Neural crest cell (in vitro differentiated cells): Measurements from ENCODE around the gene LHX2. TPM values are rescaled to one million over a fixed set of nuclear protein-coding genes. Genes with fewer than 3 reads are reported as not detected.
A peak's percentile ranks its signal among the peaks of the same experiment; 100 is the strongest.

Source experiments
- DNase-seq: peaks from one replicate; pipeline ENCODE4 v3.0.0; 2021; ENCODE audit warnings: low read depth, mixed read lengths, low spot score
- H3K27ac Mint-ChIP-seq: one replicate; pipeline ENCODE4 v1.8.0; 2021; ENCODE audit warnings: mild to moderate bottlenecking, mixed read lengths; ENCODE audit not compliant: unreplicated experiment
- H3K27me3 Mint-ChIP-seq: 2 replicates; pipeline ENCODE4 v1.8.0; 2021; ENCODE audit warnings: low read depth, mild to moderate bottlenecking, mixed read lengths
- H3K36me3 Mint-ChIP-seq: 2 replicates; pipeline ENCODE4 v1.8.0; 2021; ENCODE audit warnings: low read depth, mild to moderate bottlenecking, mixed read lengths
- H3K4me1 Mint-ChIP-seq: 2 replicates; pipeline ENCODE4 v1.8.0; 2021; ENCODE audit warnings: mixed read lengths
- H3K4me3 Mint-ChIP-seq: one replicate; pipeline ENCODE4 v1.8.0; 2021; ENCODE audit warnings: mild to moderate bottlenecking, mixed read lengths
- H3K9me3 Mint-ChIP-seq: 2 replicates; pipeline ENCODE4 v1.8.0; 2021; ENCODE audit warnings: mixed read lengths
- total RNA-seq: library from RNA; stranded (reverse); gene quantifications from 2 replicates; pipeline ENCODE4 v1.2.1, GENCODE V29; 2021
- TF ChIP-seq, protein P1 (sequence below): fragments of 200-600 bp; sonication (generic); conservative IDR thresholded peaks from 2 replicates; pipeline ENCODE4 v1.5.0; 2021; ENCODE audit warnings: antibody characterized with exemption, mild to moderate bottlenecking

LHX2 gene
- total RNA-seq, 1 donor from 2014 or later, result 0.19 TPM

DNA sequence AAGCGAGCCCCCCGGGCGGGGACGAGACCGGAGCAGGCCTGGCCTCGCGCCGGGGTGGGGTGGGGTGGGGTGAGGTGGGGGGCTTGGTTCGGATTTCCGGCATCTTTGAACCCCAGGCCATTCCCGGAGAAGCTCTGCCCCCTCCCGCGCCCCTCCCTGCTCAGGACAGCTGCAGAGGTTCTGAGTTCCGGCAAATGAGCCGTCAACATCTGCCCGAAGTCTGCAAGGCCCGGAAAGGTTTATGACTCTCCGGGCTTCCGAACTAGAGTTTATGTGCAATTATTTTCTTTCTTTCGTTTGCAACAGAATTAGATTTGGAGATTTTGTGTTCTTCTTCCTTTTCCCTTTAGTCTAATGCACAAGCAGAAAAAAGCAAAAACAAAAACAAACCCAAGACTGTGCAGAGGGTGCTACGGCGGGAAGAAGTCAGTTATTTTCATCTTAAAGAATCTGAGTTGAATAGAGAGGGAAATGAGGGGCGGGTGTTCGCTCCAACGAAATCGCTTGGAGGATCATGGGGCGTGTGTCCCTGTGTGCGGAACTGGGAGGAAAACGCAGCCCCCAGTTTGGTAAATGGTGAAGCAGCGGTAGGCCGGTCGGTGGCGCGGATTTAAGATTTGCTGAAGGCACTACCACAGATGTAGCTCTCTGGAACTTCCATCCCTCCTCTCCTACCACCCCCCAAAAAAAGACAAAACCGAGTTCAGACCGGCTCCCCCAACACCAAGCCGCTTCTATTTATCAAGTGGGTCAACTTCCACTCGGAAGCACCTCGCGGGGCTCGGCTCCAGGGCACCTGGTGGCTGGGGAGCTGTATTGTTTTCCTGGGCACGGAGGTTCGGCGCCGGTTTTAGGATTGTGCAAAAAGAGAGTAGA, 4.8 kb downstream of the LHX2 start:
- Mint-ChIP-seq H3K4me3 (peak overlapping the region; percentile 41), H3K36me3 (no peaks in the 10 kb centered on the region), H3K4me1 (peaks cover 13% of the 10 kb centered on the region)

DNA sequence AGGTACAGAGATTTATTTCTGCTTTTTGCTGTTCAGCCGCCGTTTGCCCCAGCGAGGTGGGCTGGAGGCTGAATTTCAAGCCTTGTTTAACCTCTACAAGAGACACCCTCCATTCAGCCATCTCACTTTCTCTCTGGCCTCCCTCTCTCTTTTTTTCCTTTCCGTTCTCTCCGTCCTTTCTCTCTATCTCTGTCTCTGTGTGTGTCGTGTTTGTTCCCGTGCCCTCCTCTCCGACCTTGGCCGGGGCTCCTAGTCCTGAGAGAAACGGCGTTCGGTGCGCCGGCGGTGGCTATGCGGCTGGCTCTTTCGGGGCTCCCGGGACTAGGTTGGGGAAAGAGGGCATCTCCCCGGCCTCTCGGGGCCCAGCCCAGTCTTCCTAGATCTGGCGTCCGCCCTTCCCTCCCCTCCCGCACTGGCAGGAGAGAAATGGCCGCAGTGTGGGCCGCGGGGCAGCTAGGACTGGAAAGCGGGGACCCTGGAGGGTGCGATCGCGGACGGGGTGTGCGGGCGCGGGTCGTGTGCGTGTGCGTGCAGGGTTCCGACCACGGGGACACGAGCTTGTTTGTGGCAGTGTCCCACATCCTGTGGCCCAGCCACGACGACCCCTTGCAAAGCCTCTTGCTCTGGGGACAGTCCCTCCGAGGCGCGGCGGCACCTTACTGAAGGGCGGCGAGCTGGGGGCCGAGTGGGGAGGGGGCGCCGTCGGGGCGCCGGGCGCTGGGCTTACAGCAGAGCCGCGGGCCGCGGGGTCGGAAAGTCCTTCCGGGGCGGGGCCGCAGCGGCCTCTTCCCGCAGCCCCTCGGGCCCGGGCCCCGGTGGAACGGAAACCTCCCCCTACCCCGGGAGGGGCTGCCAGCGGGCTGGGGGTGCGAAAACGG, 5.7 kb downstream of the LHX2 start:
- Mint-ChIP-seq H3K9me3 (no peaks in the 10 kb centered on the region), H3K4me1 (peaks cover 15% of the 10 kb centered on the region), H3K4me3 (peak overlapping the region; percentile 41), H3K36me3 (no peaks in the 10 kb centered on the region), H3K27ac (no peak overlapping the region), H3K27me3 (peaks cover 97% of the 10 kb centered on the region)
- no peak for DNase-seq
- TF ChIP-seq, protein P1, sequence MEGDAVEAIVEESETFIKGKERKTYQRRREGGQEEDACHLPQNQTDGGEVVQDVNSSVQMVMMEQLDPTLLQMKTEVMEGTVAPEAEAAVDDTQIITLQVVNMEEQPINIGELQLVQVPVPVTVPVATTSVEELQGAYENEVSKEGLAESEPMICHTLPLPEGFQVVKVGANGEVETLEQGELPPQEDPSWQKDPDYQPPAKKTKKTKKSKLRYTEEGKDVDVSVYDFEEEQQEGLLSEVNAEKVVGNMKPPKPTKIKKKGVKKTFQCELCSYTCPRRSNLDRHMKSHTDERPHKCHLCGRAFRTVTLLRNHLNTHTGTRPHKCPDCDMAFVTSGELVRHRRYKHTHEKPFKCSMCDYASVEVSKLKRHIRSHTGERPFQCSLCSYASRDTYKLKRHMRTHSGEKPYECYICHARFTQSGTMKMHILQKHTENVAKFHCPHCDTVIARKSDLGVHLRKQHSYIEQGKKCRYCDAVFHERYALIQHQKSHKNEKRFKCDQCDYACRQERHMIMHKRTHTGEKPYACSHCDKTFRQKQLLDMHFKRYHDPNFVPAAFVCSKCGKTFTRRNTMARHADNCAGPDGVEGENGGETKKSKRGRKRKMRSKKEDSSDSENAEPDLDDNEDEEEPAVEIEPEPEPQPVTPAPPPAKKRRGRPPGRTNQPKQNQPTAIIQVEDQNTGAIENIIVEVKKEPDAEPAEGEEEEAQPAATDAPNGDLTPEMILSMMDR, result no peak

More for the DNA sequence above, 4.8 kb downstream of the LHX2 start:
- no peak overlapping the region for H3K27ac Mint-ChIP-seq
- DNase-seq, result no peak
- TF ChIP-seq, protein P1, result no peak
- H3K27me3 Mint-ChIP-seq, result peaks cover 92% of the 10 kb centered on the region
- no peaks in the 10 kb centered on the region for H3K9me3 Mint-ChIP-seq

DNA sequence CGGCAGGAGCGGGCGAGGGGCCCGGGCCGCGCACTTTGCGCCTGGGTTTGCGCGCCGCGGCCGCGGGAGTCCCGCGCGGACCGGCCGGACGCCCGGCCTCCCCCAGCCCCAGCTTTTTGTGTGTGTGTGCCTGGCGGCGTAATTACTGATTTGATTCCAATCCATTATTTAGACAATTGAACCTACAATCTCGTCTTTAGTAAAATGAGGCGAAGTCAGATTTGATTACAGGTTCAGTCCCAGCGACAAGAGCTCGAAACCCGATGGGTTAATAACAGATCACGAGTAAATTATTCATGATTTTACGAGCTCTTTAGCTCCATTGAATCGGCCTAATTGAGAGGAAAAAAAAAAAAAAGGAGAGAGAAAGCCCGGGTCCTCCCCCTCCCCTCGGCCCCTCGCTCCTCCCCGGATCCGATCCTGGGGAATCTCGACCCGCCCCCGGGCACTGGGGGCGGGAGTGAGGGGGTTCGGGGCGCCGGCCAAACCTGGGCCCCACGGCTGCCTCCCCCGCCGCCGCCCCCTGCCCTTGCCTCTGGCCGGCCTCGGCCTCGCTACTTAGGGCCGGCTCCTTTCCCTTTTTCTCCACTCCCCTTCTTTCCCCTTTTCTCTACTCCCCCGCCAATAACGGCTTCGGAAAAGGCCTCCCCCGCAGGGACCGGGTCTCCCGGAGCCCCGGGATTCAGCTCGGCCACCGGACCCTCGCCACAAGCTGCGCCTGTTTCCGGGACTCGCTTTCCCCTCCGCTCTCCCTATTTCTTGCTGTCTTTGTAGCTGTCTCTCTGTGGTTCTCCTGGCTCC, 6.6 kb downstream of the LHX2 start:
- no peak overlapping the region for H3K27ac Mint-ChIP-seq
- H3K4me3 Mint-ChIP-seq, result peak overlapping the region; percentile 38
- H3K9me3 Mint-ChIP-seq, result no peaks in the 10 kb centered on the region
- peaks cover 97% of the 10 kb centered on the region for H3K27me3 Mint-ChIP-seq
- no peaks in the 10 kb centered on the region for H3K36me3 Mint-ChIP-seq
- DNase-seq, result no peak
- H3K4me1 Mint-ChIP-seq, result peaks cover 20% of the 10 kb centered on the region
- TF ChIP-seq, protein P1, result no peak

DNA sequence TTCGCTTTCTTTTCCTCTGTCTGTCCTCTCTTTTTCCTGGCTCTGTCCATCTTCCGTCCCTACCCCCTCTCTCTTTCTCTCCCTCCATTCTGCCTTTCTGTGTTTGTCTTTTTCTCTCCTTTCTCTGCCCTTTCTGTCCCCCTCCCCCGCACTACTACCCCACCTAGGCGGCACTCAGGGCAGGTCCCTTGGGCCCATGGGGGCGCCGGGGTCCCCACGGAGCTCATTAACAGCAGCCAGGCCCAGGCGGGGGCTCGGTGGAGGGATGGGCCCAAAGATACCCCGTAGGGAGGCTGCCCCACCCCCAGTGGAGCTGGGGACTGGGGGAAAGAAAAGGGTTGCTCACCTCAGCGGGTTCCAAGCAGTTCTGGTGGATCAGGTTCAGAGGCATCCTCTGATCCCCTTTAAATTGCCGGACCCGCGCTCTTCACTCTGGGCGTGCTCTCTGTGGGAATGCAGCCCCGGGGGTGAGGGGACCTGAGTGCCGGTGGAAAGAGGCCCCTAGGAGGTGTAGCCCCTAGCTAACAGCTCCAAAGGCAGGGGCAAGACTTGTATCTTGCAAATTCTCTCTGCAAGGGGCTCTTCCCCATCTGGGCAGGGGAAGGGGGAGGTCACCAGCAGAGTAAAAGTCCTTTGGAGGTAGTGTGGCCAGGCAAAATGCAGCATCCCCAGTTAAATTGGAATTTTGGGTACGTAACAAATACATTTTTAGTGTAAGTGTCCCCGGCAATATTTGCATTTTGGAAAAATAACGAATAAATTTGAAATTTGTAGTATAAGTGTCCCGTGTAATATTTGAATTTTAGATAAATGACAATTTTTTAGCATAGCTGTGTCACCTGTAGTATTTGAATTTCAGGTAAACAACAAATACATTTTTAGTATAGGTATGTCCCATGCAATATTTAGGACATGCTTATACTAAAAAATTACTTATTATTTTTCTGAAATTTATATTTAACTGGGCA, 7.4 kb downstream of the LHX2 start:
- Mint-ChIP-seq H3K27ac (no peak overlapping the region), H3K4me3 (peak overlapping the region; percentile 38), H3K36me3 (no peaks in the 10 kb centered on the region), H3K9me3 (no peaks in the 10 kb centered on the region), H3K4me1 (peaks cover 20% of the 10 kb centered on the region), H3K27me3 (peaks cover 97% of the 10 kb centered on the region)
- TF ChIP-seq, protein P1, result no peak
- DNase-seq, result no peak
